ENCODE data around the gene TBC1D22B. TPM values are rescaled to one million over a fixed set of nuclear protein-coding genes. Genes with fewer than 3 reads are reported as not detected.

The TBC1D22B gene
- total and polyA plus RNA-seq, 9 of the 15 experiments (the other 6 are each of a cell fraction or from before 2014, with no cell fraction given), result 4.8 to 24.2 (median 13.5) TPM

DNA sequence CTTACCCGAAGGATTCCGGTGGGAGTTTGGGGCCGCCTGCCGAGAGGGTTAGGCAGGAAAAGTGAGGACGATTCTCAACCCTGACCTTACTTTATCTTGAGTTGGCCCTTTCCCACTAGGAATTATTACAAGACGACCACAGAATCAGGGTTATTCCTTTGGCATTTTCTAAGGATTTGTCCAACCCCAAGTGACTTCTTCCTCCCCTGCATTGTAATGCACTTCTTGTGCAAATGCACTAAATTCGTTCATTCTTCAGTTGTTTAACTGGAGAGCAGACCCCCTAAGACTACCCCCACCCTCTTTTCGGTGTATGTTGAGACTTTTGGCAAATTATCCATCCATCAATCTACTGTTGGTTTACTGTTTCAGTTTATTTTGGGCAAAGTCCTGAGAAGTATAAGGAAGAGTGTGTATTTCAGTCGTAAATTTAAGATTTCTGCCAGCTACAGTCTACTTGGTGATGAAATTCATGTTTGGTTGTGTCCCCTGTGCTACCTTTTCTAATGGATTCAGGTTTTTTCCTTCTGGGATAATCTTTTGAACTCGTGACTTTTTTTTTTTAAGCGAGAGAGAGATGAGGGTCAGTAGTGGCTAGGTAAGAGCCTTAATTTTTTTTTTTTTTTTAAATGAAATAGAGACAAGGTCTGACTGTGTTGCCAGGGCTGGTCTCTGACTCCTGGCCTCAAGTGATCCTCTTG, 983 bp downstream of the TBC1D22B start:
- Histone ChIP-seq H3K9me1 (ENCODE audit: control insufficient read depth, insufficient read depth, low read length) (no peaks in the 10 kb centered on the region), H2AFZ (ENCODE audit: low read depth, low read length) (peak overlapping the region; percentile 92), H3K4me3 (peak overlapping the region; percentile 91), H3K4me2 (ENCODE audit: insufficient read depth, low read length) (peak overlapping the region; percentile 97), H3K9ac (ENCODE audit: insufficient read depth in 1 of 2, low read depth in 2 of 2, low read length in 2 of 2) (peak overlapping the region; percentile 94 to 97), H4K20me1 (replicated peaks; ENCODE audit: control insufficient read depth, insufficient read depth, low read length) (peaks cover 6% of the 10 kb centered on the region; the same call in 1 of the 2 replicates), H3K9me3 (replicated peaks; ENCODE audit: control insufficient read depth, insufficient read depth, low read depth, low read length) (no peaks in the 10 kb centered on the region), H3K79me2 (ENCODE audit: control insufficient read depth, insufficient read depth, low read length) (peaks cover 57% of the 10 kb centered on the region), H3K36me3 (ENCODE audit: control insufficient read depth, insufficient read depth, low read length) (peaks cover 14% of the 10 kb centered on the region; the same call in 1 of the 3 replicates), H3K27me3 (ENCODE audit: control insufficient read depth in 2 of 2, insufficient read depth in 2 of 2, low read length in 2 of 2) (no peaks in the 10 kb centered on the region), H3K4me1 (replicated peaks in 1 of 2; ENCODE audit: control insufficient read depth in 2 of 2, insufficient read depth in 2 of 2, low read length in 2 of 2) (peaks cover 7 to 14% of the 10 kb centered on the region in 2 experiments; a peak in 4 of 5 replicates), H3K27ac (ENCODE audit: extremely low read depth, low read depth, low read length) (peak overlapping the region; percentile 94)
- in situ Hi-C loops (cut with MboI), result no loop called here
- DNase-seq (ENCODE audit: extremely low read depth in 1 of 4, low spot score in 3 of 4) (no peak), FAIRE-seq (no peak), ATAC-seq (no peak; the same call in 2 of the 3 replicates)
- intact Hi-C loops (cut with micrococcal nuclease), result loop anchor here (2.0 to 5.0 kb wide), 2 partner anchors 36 to 86 kb away; partner anchors contain the start of gene PIM1
- ChIA-PET CTCF (ENCODE audit: low intra/inter-chr PET ratio) (interaction anchor here (0.9 to 1.3 kb wide), 2 partner anchors 86 to 241 kb away, joined by 3 to 5 read pairs; no protein-coding TSS in a partner anchor), POLR2A (interaction anchor here (0.6 to 5.0 kb wide), 20 partner anchors 9 to 281 kb away, joined by 3 to 59 read pairs (median 4); no protein-coding TSS in a partner anchor)
- 2% methylated on average over 11 of the region's 11 CpGs for WGBS (ENCODE audit: insufficient coverage, low coverage, missing lambda C conversion rate)
- BruUV-seq (replicated peaks), result TSS peak; percentile 51
- TF ChIP-seq JUN (IDR thresholded peaks at IDR 0.05; ENCODE audit: borderline replicate concordance, low read depth, low read length), result no peak
- peak; percentile 77; the same call in 1 of the 2 replicates for TF ChIP-seq JUN (CRISPR knock-in tag; IDR thresholded peaks at IDR 0.05; ENCODE audit: borderline replicate concordance)
- peak; percentile 18 for TF ChIP-seq MEIS2 (IDR thresholded peaks at IDR 0.05; ENCODE audit: partially characterized antibody)
- TF ChIP-seq NR2C2 (CRISPR knock-in tag; IDR thresholded peaks at IDR 0.05), result no peak
- TF ChIP-seq NR2C2 (tag; IDR thresholded peaks at IDR 0.05), result peak; percentile 67
- no peak for TF ChIP-seq EHMT2 (IDR thresholded peaks at IDR 0.05)
- TF ChIP-seq ERF (CRISPR knock-in tag; IDR thresholded peaks at IDR 0.05), result 0 out of 2 replicates have a peak, but pooled peaks have one; percentile 22
- peak; percentile 8; the same call in 1 of the 2 replicates for TF ChIP-seq KHSRP (IDR thresholded peaks at IDR 0.05)
- TF ChIP-seq ZNF174 (CRISPR knock-in tag; IDR thresholded peaks at IDR 0.05), result 0 out of 2 replicates have a peak, but pooled peaks have one; percentile 8
- TF ChIP-seq GABPB1 (CRISPR knock-in tag; IDR thresholded peaks at IDR 0.05), result no peak
- TF ChIP-seq ELF1 (tag; IDR thresholded peaks at IDR 0.05), result peak; percentile 46; the same call in 1 of the 2 replicates
- peak; percentile 47; the same call in 1 of the 2 replicates for TF ChIP-seq NR2C1 (IDR thresholded peaks at IDR 0.05)
- TF ChIP-seq NR2C1 (tag; IDR thresholded peaks at IDR 0.05), result no peak; the same call in 1 of the 2 replicates
- no peak for TF ChIP-seq HDGF (IDR thresholded peaks at IDR 0.05)
- TF ChIP-seq ASH1L (IDR thresholded peaks at IDR 0.05; ENCODE audit: borderline replicate concordance, low read depth, partially characterized antibody), result peak; percentile 46
- no peak for TF ChIP-seq MTA1 (IDR thresholded peaks at IDR 0.05; ENCODE audit: borderline replicate concordance)
- 0 out of 4 replicates have a peak, but pooled peaks of 1 of the 2 experiments have one; percentile 13 for TF ChIP-seq KDM4B (IDR thresholded peaks at IDR 0.05; ENCODE audit: borderline replicate concordance in 2 of 2, low read depth in 1 of 2)
- TF ChIP-seq ZNF583 (CRISPR knock-in tag; IDR thresholded peaks at IDR 0.05), result 0 out of 2 replicates have a peak, but pooled peaks have one; percentile 2
- no peak for TF ChIP-seq TCF3 (CRISPR knock-in tag; IDR thresholded peaks at IDR 0.05)
- TF ChIP-seq BRD4 (IDR thresholded peaks at IDR 0.05), result 0 out of 2 replicates have a peak, but pooled peaks have one; percentile 13
- no peak for TF ChIP-seq RFX5 (IDR thresholded peaks at IDR 0.05; ENCODE audit: low read depth, low read length)
- TF ChIP-seq MAFG (tag; conservative IDR thresholded peaks at IDR 0.05), result no peak
- TF ChIP-seq CBX1 (IDR thresholded peaks at IDR 0.05; ENCODE audit: low read depth), result no peak
- 0 out of 2 replicates have a peak, but pooled peaks have one; percentile 25 for TF ChIP-seq ZKSCAN3 (CRISPR knock-in tag; IDR thresholded peaks at IDR 0.05)
- TF ChIP-seq CHD1 (IDR thresholded peaks at IDR 0.05; ENCODE audit: low read length), result peak; percentile 39
- no peak for TF ChIP-seq MTF1 (CRISPR knock-in tag; IDR thresholded peaks at IDR 0.05; ENCODE audit: borderline replicate concordance)
